Fibroblast of skin of right biceps (primary cell): ENCODE measurements around the gene RBM8A.

Experiments
- DNase-seq: peaks from one replicate; pipeline ENCODE4 v3.0.0-alpha.2; 2013

Gene RBM8A

DNA sequence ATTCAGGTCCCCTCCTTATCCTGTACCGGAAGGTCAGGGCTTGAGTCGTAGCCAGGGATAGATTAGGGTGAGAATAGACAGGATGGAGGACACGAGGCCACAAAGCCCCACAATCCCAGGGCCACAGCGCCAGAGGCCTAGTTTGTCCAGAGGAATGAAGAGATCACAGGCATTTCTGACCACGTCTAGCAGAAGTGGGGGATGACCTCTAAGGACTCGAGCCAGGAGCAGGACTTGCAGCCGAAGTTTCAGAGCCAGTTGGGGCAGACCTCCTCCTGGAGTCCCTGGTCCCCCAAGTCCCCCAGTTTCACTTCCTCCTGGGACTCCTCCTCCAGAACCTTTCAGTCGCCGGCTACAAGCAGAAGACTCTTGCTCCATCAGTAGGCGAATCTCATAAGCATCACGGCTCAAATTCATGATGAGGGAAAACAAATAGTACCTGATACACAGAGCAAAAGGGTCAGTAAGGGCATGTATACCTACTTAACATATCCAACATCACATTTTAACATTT is 15.1 kb downstream of the RBM8A start:
- no peak for DNase-seq

DNA sequence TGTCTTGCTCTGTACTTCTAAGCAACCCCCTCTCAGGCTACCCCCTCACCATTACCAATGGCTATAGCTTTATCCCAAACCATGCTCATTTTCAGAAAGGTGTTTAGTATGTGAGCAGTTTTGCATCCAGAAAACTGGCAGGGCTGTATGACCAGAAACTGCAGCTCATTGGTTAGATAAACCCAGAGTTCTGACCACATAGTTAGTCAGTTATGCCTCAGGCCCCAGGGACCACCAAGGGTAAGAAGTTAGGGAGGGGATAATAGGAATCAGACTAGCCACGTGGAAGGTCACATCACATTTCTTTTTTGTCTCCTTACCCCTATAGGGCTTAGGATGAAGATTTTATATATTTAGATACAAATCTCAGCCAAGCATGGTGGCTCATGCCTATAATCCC is 18.6 kb downstream of the RBM8A start:
- DNase-seq = peak; percentile 79

DNA sequence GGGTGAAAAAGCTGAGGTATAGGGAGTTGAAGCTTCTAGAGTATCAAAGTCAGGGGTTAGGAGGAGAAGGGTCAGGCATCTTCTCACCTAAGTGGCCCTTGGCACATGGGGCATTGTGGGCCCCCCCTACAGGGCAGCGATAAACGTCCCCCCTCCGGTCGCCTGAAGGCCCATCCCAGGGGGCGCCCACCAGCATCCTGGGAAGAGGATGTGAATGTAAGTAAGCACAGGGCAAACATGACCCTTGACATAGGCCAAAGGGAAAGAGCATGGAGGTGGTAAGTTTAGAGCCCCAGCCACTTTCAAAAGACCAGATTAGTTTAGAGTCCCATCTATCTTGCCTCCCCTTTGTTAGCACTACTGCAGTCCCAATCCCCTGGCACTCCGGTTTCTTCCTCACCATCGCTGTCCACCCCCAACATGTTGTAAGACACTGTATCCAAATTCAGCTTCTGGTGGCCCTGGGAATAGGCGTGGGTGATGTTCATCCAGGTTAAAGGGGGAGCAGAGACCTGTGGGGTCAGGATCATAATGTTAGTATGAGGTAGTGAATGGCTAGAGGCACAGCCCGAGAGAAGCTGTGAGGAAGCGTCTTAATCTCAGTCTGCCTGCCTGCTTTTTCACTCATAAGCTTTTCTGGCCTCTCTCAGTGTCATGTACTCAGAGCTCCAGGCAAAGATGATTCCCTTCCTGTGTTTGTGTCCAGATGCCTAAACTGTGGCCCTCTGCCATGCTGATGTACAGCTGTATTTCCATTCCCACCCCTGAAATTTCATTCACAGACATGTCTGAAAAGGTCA is 20.1 kb downstream of the RBM8A start:
- no peak for DNase-seq

DNA sequence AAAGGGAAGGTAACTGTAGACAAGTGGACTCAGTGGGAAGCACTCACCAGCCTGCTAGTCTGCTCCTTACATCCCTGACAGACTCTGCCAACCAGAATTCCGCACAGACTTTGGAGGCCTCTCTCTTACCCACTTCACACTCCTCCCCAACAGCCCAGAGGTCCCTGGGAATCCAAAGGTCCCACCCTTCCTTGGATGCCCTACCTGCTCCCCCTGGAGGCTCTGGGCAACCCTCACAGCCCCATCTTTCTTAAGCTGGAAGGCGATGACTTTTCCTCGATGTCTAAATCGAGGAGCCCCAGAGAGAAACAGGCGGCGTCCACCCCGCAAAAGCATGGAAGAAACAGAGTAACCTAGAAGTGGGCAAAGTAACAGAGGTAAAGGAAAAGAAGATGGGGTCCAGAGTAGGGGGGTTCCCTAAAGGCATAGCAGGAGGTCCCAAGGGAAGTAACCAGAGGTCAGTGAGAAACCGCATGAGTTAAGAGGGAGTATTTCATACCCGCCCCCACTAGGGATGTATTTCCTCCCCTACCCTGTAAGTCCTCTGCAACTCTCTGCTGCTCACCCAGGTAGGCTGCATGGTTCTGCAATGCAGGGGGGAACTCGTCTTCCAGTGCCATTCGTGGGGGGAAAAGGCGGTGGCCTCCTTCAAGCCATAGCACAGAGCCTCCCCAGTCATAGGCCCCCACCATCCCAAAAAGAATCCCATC is 25.8 kb downstream of the RBM8A start:
- DNase-seq = no peak

DNA sequence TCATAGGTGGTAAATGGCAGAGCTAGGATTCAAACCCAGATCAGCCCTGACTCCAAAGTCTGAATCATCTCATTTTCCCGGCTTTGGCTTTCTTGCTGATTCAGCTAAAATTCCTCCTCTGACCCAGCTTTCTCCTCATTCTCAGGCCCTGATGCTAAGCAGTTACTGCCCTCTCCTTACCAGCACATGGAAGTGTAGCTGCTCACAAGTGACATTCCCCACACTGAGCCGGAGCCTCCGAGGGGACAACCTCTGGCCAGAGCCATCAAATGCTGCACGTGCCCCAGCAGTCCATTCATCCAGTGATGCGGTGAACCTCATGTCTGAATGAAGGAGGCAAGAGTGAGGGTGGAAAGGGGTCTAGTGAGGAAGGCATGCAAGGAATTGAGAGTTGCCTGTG is 28.5 kb downstream of the RBM8A start:
- DNase-seq = no peak

DNA sequence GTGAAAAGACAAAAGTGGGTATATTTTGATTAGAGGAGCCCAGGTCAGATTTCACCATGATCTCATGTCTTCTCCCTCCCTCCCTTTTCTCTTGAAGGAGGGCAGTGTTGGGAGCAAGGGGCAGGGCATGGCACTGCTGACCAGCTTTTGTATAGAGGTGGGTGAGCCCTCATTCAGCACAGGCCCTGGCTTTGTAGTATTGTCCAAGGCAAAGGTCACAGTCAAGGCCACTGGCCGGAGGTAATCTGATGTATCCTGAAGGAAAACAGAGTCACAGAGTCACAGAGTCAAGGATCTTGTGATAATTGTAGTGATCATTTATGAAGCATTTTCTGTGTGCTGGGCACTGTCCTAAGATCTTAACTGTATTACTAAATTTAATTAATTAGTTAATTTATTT is 29.3 kb downstream of the RBM8A start:
- DNase-seq = no peak

DNA sequence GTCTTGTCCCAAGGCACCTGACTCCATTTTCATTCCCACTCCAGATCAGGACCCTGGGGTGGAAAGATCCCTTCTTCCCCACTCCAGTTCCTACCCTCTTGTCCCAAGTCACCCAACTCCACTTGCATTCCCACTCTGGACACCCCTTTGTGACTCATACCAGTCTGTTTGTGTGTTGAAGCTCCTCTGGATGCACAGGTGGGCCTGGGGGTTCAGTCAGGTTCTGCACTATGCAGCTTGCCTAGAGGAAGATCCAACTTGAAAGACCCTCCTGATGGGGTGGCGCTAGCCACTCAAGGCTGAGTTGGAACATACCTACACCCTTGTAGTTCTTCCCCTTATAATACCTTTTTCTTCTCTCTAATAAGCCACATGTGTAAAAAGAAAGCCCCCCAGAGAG is 31.8 kb downstream of the RBM8A start:
- no peak for DNase-seq

DNA sequence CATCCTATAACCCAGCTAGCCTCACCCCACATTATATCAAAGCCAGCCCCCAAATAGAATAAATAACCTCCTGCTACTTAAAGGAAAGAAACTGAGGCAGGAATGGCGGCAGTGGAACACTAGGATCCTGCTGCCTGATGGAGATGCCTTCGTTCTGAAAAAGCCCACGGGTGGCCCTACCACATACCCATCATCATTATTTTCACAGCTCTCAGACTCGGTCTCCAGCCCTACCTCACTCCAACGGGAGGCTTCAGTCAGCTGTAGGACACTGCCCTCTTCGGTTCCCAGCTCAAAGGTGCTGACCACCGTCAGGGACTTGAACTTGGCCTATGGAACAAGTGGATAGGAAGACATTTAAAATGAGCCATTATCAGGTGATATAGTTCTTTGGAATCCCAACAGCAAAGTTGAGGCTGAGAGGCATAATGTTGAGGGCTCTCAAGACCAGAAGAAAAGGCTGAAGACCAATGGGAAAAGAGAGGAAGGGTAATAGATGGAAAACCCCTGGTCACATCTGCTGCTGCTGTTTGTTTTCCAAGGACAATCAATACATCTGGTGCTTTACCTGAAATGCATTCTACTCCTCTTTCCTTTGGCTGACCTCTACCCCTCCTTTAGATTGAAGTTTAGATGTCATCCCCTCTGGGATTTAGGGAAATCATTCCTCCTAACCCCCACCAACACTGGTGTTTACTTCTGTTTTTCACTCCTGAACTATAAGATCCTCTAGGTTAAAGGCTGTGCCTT is 33.8 kb downstream of the RBM8A start:
- no peak for DNase-seq

DNA sequence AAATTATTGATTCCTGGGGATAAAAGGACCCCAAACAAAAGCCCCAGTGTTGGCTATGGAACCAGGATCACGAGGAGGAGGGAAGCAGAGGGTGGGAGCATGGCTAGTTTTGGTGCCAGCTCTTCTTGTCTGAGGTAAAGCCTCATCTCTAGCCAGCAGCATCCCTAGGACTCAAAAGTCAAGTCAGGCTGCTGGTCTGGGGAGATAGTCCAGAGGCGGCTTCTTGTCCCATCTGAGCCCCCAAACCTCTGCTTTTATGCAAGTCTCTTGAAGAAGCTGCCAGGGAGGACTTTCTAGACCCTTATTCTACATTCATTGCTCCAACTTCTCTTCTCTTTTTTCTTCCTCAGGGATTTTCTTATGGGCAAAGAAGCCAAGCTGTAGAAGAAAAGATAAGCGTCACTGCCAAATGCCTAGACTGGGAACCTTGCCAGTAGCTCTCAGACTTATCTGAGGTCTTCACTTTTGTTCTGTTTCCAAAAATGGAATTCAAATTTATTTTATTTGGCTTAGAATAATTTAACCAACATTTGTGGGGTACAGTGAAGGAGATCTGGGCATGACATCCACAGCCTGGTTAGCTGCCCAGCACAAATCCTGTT is 34.7 kb downstream of the RBM8A start:
- DNase-seq = peak; percentile 50

DNA sequence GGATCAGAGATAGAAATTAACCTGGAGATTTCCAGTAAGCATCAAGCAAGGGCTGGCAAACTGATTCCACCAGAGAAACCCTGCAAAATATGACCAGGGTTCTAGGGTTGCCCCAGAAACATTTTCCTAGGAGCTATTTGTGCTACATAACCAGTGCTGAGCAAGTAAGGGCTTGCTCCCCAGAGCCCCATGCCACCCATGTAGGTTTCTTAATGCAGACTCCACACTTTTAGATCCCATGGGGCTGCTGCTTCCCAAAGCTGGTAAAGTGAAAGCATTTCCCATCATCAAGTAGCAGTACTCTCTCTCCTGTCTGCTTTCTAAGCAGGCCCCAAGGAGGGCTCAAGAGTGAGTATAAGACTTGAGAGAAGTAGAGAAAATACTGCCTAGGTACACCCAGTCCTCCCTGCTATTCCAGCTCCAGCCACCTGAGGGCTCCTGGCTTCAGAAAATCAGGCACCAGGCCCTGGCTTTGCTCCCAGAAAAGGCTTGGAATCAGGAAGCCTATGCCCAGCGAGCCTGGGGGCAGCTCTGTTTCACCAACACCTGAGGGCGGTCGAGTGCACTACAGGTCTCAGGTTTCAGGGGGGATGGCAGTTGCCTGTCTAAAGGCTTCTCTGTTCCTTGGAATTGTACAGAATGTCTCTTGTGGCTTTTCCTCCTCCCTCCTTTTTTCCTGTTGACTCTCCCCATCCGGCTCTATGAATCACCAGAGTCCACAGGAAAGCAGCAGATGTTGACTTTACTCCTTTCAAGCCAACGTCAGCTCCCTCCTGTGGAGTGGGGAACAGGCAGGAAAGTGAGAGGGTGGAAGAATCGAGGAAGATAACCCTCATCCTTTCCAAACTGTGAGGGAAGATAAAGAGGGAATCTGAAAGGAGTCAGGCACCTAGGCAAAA is 35.4 kb downstream of the RBM8A start:
- peak; percentile 100 for DNase-seq

DNA sequence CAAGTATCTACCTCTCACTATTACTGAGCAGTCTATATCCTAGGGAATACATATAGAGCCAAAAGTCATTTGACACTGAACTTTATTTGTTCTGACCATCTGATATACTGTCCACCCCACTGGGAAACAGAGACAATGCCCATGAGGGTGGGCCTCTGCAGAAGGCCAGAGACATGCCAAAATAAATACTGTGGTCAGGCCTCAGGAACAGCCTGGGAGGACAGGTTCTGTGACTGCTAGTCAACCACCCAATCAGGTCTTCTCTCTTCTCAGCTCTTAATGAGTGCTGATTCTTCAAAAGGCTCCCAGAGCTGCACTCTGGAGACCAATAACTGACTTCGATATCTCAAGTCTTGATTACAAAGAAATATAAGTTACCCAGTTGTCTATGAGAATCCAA is 36.1 kb downstream of the RBM8A start:
- DNase-seq = peak; percentile 20

DNA sequence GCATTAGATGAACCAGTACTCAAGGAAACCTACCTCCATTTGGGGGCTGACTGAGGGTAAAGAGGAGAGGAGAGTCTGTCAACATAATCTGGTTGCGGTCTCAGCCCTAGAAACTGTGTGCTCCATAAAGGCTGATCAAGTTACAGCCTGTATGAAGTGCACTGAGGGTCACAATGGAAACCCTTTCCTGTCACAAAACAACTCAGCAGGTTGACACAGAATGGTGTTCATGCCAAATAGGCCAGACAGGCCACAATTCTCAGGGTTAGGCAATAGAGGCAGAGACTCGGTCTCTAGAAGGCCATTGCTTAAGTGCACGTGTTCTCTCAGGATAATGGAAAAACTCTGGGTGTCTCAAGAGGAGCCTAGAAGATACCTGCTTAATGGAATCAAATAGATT is 37.6 kb downstream of the RBM8A start:
- no peak for DNase-seq

DNA sequence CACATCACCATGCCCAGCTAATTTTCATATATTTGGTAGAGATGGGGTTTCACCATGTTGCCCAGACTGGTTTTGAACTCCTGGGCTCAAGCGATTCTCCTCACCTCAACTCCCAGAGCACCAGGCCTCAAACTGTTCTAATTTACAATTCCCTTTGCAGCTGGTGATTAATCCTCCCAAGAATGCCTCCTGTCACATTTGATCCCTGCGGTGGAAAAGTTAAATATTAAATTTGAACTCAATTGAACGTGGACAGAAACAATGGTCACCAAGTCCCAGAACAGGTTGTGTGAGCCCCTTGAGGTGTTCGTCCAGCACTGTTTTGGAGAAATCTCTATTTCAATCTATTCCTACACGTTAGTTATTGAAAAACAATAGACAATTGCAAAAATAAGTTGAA is 39.7 kb downstream of the RBM8A start:
- DNase-seq = no peak

DNA sequence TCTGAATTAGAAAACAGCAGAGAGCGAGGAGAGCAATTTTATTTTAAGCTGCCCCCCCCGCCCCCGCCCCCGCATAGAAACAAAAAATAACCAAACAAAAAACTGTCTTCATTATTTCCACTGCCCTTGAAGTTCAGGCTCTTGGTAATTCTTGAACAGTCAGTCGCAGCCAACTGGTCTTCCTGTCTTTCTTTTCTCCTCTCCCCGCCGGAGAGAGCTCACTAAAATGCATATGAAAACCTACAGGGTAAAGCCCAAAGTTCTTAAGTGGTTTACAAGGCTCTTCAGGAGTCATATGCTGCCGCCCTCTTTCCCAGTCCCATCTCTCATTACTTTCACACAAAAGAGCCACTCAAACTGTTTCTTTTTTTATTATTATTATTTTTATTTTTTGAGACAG is 40.5 kb downstream of the RBM8A start:
- DNase-seq = no peak

DNA sequence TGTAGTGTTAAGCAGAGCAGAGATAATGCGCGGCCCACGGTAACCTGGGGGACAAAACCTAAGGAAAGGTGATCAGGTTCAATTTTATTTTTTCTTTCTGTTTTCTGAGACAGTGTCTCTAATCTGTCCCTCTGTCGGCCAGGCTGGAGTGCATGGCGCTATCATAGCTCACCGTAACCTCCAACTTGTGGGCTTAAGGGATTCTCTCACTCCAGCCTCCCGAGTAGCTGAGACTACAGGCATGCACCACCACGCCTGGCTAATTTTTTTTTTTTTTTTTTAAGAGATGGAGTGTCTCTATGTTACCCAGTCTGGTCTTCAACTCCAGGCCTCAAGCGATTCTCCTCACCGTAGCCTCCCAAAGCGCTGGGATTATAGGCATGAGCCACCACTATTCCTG is 40.9 kb downstream of the RBM8A start:
- no peak for DNase-seq

DNA sequence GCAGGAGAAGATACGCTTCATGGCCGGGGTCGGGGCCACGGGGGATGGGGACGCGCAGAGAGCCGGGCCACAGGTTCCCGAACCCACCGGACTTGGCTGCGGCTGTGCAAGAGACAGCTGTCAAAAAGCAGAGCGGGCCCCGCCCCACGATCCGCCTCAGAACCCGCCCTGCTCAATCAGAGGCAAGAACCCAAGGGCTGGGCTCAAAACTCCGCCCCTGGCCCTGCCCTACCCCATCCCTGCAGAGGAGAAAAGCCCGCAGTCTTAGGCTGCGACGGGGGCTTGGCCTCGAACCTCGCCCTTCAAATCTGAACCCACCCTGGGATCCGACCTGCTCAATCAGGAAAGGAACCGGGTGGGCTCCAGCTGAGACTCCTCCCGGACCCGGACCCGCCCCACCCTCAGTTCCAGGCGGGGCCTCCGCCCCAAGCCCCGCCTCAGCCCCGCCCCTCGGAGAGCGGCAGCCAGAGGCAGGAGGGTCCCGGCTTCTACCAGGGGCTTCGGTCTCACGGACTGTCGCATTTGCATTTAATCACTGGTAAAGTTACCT is 41.5 kb downstream of the RBM8A start, which contains the start of gene ANKRD35:
TSS of gene ANKRD35 (minus strand) at position 129 of the 550 bp plus-strand sequence. CDS start at position 21, 108 bp downstream.
- peak; percentile 57 for DNase-seq

DNA sequence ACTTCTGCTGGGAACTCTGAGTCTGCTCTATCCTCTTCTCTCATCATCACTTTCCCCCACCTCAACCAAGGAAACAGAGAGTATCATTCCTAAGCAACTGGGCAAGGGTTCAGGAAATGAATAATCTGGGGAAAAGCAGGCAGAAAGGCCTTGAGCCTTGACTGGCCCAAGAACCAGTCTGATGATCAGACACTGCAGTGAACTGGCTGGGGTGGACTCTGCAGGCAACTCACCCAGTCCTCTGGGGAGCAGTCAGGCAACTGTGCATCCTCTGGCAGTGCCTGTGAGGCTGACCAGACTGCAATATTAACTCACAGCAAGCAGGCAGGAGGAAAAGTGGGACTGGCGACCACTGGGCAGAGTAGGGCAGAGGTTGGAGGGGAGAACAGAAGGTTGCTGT is 42.6 kb downstream of the RBM8A start:
- DNase-seq = peak; percentile 62

DNA sequence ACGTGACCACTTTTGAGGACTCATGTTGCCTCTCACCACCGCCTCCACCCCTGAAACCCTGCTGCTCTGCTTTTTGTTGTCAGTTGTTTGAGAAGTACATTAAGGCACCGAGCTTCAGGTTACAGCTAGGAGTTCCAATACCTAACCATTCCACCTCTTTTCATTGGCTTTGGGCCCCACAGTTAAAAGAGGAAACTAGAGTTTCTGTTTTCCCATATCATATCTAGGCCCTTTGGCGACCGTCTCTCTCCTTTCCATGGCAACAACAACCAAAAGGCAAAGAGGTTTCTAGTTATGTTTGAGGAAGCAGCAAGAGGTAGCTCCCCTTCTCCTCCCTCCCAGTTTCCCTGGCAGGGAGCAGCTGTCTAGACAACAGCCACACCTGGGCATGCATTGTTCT is 47.5 kb downstream of the RBM8A start:
- DNase-seq = no peak

DNA sequence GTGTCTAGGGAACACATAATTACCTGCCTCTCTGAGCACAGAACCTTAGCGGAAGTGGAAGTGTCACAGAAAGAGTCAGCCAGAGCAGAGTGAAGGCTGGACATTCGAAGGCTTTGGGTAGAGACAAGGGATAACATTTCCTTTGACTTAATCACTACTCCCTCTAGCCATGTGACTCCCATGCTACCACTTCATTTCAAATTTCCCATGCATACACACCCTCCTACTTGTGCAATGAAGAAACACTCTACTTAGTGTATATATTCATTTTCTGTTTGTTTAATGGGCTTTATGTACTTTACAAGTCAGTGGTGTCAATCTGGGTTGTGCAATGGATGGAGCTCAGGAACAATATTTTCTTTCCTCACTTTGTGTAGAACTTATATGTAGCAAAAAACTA is 48.6 kb downstream of the RBM8A start:
- DNase-seq = no peak

DNA sequence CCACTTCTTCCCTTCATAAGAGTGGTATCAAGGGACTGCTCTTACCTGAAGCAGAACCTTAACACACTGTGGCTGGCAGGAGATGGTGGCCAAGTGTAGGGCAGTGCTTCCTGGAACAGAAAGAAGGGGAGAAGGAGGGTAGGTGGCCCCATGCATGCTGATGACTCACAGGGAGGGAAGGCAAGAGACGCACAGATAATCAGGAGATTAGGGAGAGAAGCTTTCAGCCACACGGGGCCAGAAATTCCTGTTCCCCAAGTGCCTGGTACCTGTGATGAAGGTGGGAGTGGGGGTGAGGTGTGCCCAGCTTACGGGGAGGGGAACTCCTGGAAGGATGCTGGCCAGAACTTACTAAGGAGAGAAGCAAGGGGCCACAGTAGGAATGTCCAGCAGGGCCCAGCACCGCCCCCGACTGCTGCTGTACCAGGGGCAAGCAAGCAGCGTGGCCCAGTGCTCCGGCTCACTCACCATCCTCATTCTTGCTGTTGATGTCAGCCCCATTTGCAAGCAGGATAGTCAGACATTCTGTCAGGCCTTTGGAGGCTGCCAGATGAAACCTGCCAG is 49.3 kb downstream of the RBM8A start:
- DNase-seq = no peak

DNA sequence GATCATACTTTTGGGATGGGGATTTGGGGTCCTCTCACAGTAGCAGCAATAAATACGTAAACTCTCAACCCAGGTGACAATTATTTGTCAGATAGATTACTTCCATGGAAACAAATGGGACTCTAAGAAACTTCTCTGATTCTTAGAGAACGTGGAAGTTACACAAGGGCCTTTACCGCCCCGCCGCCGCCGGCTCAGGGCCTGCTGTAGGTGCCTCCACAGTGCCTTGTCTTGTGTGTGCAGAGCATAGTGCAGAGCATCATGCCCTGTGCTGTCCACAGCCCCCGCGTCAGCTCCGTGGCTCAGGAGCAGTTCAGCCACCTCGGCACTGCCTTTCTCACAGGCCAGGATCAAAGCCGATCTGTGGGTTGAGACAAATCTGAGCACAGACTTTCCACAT is 52.6 kb downstream of the RBM8A start:
- DNase-seq = no peak
